NK-92 (cell line): Measurements from ENCODE around the gene HMOX1.
"Not testable (repeated sequence)": the region's sequence is repeated elsewhere in the genome, so short reads cannot be mapped to it uniquely, and the experiment has no call there.

ENCODE experiments used
- DNase-seq: peaks from one replicate; lab custom pipeline; 2025; ENCODE audit not compliant: unreplicated experiment; lab: John Stamatoyannopoulos, UW

Gene HMOX1

DNA sequence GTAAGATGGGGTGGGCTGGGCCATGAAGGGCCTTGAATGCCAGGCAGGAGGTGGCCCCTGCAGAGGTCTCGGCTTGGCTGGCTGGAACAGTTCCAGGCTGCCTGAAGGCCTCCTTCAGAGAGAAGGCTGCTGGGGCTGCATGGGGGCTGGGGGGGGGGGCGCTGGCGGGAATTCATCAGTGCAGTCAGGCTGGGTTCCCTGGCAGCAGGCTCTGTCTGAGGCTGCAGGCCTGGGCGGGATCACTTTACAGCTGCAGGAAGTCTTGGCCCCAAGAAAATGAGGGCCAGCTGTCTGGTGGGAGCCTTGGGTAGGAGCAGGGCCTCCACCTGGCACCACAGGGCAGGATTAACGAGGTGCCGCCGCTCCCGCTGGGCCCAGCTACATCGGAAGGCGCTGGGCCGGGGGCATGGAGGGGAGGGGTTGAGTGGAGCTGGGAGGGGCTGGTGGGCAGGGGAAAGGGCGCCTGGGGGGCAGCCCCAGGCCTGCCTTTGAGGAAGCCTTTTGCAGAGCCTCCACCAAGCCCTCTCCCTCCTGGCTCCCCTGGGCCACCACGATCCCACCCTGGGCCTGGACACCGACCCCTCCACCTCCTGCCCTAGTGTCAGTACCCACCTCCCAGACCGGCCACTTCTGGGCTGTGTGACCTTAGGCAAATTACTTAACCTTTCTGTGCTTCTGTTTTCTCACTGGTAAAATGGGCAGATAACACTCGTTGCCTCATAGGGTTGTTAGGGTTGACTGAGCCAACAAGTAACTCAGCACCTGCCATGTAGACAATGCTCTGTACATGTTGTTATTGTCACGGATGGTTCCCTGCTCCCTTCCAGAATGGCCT, 31.0 kb upstream of the HMOX1 start:
- no peak for DNase-seq

DNA sequence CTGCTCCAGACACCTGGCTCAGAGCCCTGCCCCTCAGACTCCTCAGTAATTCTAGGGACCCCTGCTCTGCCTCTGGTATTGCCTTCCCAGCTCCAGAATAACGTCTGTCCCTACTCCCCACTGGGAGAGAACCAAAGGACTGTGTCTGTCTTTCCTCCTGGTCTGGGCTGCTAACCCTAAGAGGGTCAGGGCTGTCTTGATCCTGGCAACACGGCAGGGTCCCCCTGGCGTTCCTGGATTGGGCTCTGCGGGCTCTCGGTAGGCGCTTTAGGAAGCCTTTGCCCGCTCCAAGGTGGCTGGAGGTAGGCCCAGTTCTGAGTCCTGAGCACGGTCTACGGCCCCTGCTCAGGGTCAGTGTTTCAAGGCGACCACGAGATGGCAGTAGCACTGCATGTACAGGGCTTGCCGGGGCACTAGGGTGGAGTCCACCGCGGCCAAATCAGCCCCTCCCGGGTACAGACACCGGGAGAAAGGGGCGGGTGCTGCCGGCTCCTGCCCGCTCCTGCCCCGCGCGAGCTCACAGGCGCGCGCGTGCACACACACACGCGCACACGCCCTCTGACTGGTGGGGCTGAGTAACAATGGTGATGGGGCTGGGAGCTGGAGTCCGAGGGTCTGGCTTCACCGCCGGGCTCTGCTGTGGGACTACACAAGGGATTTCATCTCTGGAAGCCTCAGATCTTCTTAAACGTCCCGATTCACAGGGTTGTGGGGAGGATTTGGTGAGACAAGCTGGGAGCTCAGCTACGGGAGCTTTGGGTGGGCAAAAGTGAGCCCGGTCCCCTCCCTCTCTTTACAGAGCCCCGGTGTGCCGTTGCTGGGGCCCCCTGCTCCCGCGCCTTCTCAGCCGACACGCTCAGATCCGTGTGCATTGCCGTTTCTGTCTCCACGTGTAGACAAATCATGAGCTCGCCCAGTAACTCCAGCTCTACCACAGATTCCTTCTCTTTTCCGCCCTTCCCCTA, 30.1 kb upstream of the HMOX1 start:
- DNase-seq = peak; percentile 15

DNA sequence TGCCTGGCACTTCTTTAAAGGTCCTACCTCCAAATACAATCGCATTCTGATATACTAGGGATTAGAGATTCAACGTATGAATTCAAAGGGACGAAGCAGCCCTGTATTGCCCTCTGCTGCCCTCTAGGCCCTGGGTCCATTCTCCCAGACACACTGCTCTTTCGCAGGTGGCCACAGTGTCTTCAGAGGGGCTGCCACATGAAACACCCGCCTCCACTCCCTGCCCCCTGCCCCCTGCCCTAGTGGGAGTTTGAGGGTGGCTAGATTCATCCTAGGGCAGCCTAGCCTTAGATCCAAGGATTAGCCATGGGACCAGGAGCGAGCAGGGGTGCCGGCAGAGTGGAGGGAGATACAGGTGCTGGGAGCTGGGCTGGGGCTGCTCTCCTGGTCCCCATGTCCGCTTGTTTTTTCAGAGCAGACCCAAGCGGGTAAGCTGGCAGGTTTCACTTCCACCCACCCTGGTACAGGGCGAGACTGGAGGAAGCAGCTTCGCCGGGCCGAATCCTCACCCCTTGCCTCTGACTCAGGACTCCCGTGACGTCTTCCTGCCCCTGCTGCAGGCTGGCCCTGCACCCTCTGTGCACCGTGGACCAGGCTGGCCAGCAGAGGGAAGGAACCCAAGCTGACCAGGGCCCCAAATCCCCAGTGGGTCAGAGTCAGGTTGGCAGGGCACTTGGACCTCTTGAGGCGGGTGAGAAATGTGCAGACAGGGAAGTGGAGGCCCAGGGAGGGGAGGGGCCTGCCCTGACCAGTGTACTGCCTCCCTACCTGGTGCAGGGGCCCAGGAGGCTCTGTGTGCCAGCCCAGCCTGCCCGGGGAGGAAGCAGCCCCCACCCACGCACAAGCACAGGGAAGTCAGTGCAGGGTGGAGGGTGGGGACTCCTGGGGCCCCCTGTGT, 28.4 kb upstream of the HMOX1 start:
- no peak for DNase-seq

DNA sequence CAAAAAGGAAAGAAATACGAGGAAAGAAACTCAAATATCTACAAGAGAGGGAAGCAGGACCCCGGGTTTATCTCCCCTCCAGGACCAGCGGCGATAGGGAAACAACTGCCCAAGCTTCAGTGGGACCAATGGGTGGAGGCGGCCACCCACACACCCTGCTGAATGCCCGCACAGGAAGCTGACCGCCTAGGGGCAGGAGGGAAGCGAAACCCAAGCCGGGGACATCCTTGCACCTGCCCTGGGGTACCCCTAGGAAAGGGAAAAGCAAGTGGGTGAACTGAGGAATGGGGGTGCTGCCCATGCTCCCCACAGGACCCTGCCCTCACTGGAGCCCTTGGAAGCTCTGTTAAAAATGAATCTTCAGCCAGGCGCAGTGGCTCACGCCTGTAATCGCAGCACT, 27.6 kb upstream of the HMOX1 start:
- no peak for DNase-seq

DNA sequence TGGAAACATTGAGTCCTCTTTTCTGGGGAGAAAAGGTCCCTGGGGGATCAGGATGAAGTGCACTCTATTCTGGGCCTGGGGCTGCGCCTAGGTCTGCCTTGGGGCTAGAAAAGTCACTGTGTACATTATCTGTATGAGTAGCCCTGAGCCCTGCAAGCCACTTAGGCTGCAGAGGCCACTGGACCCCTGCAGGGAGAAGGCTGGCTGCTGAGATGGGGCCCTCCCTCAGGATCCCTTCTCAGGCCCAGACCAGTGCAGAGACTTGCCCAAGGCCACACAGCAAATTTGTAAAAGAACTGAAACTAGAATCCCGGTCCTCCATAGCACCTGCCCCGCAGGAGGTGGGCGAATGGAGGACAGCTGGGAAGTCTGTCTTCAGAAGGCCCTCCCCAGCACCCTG, 26.8 kb upstream of the HMOX1 start:
- no peak for DNase-seq

DNA sequence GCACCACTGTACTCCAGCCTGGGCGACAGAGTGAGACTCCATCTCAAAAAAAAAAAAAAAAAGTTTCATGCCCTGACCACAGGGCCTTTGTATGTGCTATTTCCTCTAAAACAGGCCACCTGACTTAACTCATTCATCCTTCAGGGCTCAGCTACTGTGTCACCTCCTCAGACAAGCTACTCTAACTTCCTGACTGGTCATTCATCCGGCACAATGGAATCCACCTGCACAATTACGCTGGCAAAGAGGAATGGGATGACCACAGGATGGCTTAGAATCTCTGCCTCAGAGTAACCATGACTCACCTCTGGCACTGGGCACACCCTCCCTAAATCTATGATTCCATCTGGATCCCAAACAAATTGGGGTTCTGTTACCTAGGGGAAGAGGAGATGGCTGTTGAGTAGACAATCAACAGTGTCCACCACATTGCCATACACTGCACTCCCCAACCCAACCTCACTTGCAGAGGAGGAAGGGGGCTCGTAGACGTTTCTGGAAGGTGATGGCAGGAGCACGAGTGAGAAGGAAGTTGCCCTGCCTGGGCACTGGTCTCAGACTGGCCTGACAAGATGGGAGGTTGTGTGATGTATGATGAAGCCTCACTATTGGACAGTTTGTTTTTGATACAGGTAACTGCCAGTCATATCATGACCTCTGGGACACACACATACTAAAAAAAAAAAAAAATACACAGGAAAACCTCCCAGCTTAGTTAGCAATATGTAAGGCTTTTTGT, 22.8 kb upstream of the HMOX1 start:
- no peak for DNase-seq

DNA sequence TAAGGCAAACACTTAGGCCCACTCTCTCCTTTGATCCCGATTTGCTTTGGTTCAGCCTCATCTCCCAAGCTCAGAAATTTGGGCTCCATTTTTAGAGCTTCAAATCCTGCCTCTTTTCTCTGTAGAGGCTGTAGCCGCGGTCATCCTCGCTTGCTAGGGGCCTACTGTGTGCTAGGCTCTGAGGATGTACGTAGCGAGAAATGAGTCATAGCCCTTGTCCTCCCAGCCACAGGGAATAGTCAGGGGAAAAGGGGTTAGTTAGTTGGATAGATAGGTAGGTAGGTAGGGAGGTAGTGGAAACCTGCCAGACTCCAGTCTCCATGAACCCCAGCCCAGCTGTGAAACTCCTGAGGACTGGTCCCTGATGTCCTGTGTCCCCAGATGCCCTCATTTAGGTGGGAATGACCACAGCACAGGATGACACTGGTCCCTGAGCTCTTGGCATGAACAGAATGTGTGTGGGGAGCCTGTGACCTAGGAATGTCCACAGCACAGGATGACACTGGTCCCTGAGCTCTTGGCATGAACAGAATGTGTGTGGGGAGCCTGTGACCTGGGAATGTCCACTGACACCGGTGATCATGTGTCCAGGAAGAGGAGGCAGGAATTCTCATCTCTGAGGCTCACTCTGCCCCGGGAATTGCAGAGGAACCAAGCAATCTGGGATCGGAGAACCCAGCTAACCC, 21.4 kb upstream of the HMOX1 start:
- no peak for DNase-seq

DNA sequence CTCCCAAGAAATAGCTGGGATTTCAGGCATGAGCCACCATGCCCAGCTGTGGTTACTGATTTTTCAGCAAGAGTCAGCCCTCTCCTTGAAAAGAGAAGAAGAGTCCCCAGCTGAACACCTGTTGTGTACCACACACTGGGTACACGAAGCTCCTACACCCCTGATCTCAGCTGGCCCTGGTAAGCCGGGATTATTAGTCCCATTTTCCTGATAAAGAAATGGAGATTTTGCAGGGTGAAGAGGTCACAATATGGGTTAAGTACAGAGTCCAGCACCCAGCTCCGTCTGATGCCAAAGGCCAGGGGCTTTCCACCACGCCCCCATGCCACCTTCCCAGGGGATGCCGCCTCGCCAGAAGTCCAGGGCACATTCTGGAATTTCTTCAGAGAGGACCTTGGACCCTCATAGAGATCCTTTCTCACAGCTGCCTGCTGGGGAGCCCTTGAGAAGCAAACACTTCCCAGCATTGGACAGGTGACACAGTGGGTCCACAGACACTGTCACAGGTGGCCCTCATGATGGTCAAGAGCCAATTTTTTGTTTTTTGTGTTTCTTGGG, 19.8 kb upstream of the HMOX1 start:
- no peak for DNase-seq

DNA sequence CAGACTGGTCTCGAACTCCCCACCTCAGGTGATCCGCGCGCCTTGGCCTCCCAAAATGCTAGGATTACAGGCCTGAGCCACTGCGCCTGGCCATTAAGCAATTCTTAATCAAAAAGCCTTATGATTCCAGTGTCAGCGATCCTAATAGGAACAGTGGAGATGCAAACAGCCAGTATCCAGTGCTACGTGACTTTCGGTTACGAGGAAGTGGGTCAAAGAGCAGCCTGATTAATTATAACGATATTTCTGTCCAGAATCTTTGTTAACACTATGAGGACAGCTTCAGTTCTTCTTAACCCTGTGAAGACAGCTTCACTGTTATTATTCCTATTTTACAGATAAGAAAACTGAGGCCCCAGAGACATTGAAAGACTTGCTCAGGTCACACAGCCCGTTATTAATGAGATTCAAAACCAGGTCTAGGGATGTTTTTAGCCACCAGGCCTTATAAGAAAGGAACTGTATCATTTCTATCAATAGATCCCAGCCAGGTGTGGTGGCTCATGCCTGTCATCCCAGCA, 17.3 kb upstream of the HMOX1 start:
- DNase-seq = no peak

DNA sequence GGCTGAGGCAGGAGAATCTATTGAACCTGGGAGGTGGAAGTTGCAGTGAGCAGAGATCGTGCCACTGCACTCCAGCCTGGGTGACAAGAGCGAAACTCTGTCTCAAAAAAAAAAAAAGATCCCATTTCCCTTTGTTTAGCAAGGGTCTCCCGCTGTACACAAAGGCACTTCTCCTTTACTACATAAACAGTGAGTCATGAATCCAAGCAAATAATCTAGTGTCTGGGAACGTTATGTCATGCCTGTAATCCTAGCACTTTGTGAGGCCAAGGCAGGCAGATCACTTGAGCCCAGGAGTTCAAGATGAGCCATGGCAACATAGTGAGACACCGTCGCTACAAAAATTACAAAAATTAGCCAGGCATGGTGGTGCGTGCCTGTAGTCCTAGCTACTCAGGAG, 16.7 kb upstream of the HMOX1 start:
- not testable (repeated sequence) for DNase-seq

DNA sequence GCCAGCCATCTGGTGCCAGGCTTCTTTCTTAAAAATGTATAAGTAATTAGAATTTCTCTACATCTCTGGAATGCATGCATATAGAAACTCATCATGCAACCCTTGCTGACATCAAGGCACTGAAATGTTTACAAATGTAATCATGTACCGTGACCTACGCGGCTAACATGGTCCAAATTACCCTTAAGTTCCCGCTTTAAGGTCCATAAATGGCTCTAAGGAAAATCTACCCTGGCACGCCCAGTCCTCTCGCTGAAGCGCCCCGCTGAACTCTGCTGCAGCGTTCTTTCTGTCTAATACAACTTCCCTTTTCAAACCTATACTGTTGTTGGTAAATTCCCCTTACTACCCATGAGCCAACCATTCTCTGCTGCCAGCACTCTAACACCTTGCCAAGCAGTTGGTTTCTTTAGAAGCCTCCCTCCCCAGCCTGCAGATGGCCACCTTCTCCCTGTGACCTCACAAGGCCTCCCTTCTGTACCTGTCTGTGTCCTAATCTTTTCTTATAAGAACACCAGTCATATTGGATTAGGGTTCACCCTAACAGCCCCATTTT, 13.5 kb upstream of the HMOX1 start:
- no peak for DNase-seq

DNA sequence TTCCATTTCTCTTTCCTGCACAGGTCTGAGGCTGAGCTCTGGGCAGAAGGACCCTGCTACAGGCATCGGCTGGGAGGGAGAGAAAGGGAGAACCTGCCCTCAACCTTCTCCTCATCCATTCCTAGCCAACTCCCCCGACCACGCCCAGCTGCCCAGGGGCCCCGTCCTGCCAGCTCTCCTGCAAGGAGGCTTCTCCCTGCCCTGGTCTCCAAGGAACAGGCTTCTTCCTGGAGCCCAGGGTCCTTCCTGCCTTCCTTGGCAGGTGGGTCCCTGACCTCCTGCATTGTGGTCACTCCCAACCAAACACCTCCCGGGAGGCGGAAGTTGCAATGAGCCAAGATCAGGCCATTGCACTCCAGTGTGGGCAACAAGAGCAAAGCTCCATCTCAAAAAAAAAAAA, 12.5 kb upstream of the HMOX1 start:
- no peak for DNase-seq

DNA sequence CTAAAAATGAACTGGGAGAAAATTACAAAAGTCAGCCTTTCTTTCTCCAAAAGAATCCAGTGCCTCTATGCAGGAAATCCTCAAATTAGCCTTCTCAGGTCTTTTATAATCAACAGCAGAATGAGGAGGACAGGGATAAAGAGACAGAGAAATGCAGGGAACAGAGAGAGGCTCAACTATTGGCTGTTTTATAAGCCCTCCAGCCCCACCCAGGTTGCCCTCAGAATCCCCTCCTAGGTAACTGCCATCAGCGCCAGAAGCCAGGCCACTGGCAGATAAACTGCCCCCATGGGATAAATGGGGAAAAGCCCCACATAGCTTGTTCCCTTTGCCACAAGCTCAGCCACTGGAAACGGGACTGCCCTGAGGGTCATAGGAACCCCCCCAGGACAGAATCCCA, 10.9 kb upstream of the HMOX1 start:
- no peak for DNase-seq

DNA sequence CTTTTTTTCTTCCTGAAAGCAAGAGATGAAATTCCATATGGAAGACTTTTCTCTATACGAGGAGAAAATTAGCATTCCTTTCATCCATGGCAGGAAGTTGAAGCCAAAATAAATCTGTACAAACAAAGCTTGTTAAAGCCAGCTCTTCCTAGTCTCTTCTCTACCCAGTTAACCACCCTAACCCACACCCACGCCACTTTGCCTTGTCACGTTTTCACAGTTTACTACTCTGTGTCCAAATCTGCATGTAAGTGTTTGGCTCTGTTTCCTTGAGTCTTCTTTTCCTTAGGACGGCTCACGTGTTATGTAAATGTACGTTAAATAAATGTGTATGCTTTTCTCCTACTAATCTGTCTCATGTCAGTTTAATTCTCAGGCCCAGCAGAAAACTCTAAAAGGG, 7.1 kb upstream of the HMOX1 start:
- DNase-seq = no peak

DNA sequence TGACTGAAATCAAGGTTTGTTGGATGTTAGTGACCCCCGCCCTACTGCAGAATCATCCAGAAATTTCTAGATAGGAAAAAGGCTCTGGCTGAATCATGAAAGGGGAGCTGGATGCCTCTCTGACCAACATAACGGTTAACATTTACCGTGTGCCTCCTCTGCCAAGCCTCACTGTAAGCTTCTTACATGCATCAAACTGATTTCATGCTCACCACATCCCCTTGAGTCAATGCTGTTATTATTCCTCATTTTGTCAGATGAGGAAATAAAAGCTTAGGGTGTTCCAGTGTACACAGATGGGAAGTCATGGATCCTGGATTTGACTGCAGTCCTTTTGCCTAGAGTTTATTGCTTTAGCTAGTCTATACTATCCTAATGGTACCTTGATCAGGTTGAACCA, 5.9 kb upstream of the HMOX1 start:
- DNase-seq = no peak

DNA sequence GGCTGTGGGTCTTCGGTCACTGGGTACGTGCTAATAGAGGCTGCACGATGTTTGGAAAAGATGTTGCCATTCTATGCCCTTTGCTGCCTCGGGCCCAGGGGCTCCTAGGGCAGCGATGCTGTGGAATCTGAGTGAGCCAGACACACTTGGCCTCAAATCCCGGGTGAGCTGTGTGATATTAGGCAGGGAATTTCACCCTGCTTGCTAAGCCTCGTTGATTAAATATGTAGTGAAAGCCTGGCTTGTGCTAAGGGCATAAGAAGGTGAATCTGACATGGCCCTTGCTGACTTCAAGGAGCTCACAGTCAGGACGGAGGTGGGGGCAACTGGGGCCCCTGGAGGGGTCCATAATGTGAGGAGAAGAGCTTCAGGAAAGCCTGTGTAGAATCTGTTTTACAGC, 5.4 kb upstream of the HMOX1 start:
- DNase-seq = no peak

DNA sequence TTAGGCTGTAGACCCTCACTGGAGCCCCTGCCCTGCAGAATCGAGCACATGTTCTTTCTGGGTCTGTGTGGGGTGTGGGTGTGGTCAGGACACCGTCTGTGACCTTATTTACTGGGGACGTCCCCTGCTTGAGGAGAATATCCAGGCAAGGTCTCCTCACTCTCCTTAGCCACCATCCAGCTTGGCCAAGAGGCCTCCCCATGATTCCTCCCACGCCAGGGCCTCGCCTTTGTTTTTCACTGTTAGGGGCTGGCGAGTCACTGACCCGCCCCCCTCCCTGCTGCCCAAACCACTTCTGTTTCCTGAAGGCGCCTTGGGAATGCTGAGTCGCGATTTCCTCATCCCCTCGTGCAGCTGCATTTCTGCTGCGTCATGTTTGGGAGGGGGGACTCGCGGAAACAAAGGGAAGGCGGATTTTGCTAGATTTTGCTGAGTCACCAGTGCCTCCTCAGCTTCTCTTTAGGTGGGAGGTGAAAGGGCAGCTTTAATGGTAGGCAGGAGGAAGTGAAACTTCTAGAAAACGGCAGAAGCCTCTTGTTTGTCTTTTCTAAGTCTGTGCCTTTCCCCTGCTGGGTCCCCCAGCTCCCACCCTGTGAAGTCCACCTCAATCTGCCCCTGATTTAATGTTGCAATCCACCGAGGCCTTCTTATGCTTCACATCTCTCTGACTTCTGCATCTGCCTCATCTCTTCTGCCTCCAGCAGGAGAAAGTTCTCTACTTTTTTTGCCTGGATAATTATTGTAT, 4.0 kb upstream of the HMOX1 start:
- DNase-seq = no peak

DNA sequence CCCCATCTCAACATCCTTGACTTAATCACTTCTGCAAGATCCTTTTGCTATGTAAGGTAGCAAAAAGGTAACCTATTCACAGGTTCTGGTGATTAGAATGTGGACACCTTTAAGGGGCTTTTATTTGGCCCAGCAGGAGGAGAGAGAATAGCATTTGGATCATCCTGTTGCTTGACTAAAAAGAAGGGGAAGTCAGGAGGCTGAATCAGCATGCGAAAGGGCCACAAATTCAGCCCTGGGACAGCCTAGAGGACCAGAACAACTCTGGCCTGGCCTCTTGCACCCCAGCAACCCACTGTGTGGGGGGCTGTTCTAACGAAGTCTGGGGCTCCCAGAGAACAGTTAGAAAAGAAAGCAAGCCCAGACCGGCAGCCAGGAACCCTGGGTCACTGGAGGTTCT, 3.2 kb upstream of the HMOX1 start:
- no peak for DNase-seq
